MCF 10A (cell line): ENCODE measurements around the gene FAR1. TPM values are rescaled to one million over a fixed set of nuclear protein-coding genes. Genes with fewer than 3 reads are reported as not detected.

ENCODE experiments used
- BruUV-seq: library from RNA; stranded (reverse); fragments of 400-500 nt; replicated peaks from 2 replicates; lab custom pipeline; 2021; lab: Mats Ljungman, UMichigan
- CTCF ChIA-PET: fragments of 300-600 bp; sonication (Branson Sonifier 250); formaldehyde crosslinking; extraction: SDS; loops from one replicate; lab custom pipeline; 2021; ENCODE audit warnings: antibody characterized with exemption, inconsistent platforms; lab: Yijun Ruan, JAX
- POLR2A ChIA-PET: fragments of 300-600, 350-650 bp; sonication (Branson Sonifier 250); formaldehyde crosslinking; extraction: SDS; loops from one replicate; lab custom pipeline; 2020; ENCODE audit warnings: antibody characterized with exemption, inconsistent platforms; lab: Yijun Ruan, JAX
- DNase-seq: peaks from one replicate; pipeline ENCODE4 v3.0.0-alpha.2; 2018; ENCODE audit not compliant: unreplicated experiment
- H3K27ac Mint-ChIP-seq: one replicate; pipeline ENCODE4 v1.8.0; 2022; ENCODE audit warnings: mild to moderate bottlenecking, low read depth, mixed read lengths; ENCODE audit not compliant: unreplicated experiment
- H3K27me3 Mint-ChIP-seq: one replicate; pipeline ENCODE4 v1.8.0; 2022; ENCODE audit warnings: mixed read lengths; ENCODE audit not compliant: insufficient read depth, unreplicated experiment
- H3K36me3 Mint-ChIP-seq: one replicate; pipeline ENCODE4 v1.8.0; 2022; ENCODE audit warnings: mild to moderate bottlenecking, moderate library complexity, mixed read lengths; ENCODE audit not compliant: insufficient read depth, unreplicated experiment
- H3K4me1 Mint-ChIP-seq: one replicate; pipeline ENCODE4 v1.8.0; 2022; ENCODE audit warnings: mixed read lengths; ENCODE audit not compliant: insufficient read depth, unreplicated experiment
- H3K4me3 Mint-ChIP-seq: one replicate; pipeline ENCODE4 v1.8.0; 2022; ENCODE audit warnings: mild to moderate bottlenecking, moderate library complexity, mixed read lengths; ENCODE audit not compliant: unreplicated experiment
- H3K9me3 Mint-ChIP-seq: one replicate; pipeline ENCODE4 v1.8.0; 2022; ENCODE audit warnings: mixed read lengths; ENCODE audit not compliant: unreplicated experiment
- CTCF ChIP-seq: fragments of 200-600 bp; IDR thresholded peaks from one replicate; pipeline ENCODE4 v1.8.0; 2022; ENCODE audit warnings: antibody characterized with exemption, mild to moderate bottlenecking; ENCODE audit not compliant: unreplicated experiment
- intact Hi-C: fragments of 100-400 bp; cut with micrococcal nuclease; formaldehyde crosslinking; loops from 2 replicates; pipeline ENCODE4 v1.14.1; 2022
- total RNA-seq: library from RNA; stranded (reverse); gene quantifications from 2 replicates; pipeline ENCODE4 v1.2.3, GENCODE V29; 2022

Gene FAR1
- total RNA-seq, 1 experiment from 2014 or later: 112 TPM

DNA sequence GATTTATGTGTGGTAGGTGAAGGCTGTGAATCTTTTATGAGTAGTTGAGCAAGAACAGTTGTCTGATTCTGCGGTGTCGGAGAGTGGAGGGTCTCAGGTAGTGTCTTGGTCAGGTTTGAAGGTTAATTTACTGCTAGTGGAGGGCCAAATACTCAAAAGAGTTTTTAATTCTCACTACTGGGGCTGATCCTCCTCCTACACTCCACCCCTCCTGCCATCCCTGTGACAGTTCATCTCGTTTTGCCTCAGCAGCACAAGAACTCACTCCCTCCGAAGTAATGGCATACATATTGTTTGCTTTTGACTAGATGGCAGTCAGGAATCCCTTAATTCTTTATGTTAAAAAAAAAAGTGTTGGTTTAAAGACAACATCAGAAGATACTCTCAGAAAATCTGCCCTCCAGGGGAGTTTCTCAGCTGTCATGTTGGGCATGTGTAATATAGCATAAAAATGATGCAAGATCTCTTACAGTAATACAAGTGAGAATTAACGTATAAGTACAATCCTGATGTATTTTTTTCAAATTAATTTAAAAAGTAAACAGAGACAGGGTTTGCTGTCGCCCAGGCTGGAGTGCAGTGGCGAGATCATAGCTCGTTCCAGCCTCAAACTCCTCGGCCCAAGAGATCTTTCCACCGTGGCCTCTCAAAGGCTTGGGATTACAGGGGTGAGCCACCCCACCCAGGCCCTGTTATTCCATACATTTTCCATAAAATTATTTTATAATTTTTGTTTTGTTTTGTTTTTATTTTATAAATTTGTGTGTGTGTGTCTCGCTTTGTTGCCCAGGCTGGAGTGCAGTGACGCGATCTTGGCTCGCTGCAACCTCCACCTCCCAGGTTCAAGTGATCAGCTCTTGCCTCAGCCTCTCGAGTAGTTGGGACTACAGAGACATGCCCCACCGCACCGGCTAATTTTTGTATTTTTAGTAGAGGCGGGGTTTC is 1.3 kb downstream of the FAR1 start:
- H3K27ac Mint-ChIP-seq: peak overlapping the region; percentile 91
- H3K4me1 Mint-ChIP-seq: peaks cover 42% of the 10 kb centered on the region
- ChIA-PET CTCF (interaction anchor here (0.7 to 0.9 kb wide), 2 partner anchors 202 to 479 kb away, joined by 3 to 4 read pairs; no protein-coding TSS in a partner anchor), POLR2A (interaction anchor here (0.6 to 2.6 kb wide), 14 partner anchors 8 to 409 kb away, joined by 3 to 19 read pairs (median 4); partner anchors contain the start of gene BTBD10)
- peak; percentile 34 for DNase-seq
- intact Hi-C loops: no loop called here
- H3K36me3 Mint-ChIP-seq: peaks cover 4% of the 10 kb centered on the region
- no TSS peak for BruUV-seq
- no peaks in the 10 kb centered on the region for H3K27me3 Mint-ChIP-seq
- no peaks in the 10 kb centered on the region for H3K9me3 Mint-ChIP-seq
- no peak for TF ChIP-seq CTCF
- peak overlapping the region; percentile 92 for H3K4me3 Mint-ChIP-seq

DNA sequence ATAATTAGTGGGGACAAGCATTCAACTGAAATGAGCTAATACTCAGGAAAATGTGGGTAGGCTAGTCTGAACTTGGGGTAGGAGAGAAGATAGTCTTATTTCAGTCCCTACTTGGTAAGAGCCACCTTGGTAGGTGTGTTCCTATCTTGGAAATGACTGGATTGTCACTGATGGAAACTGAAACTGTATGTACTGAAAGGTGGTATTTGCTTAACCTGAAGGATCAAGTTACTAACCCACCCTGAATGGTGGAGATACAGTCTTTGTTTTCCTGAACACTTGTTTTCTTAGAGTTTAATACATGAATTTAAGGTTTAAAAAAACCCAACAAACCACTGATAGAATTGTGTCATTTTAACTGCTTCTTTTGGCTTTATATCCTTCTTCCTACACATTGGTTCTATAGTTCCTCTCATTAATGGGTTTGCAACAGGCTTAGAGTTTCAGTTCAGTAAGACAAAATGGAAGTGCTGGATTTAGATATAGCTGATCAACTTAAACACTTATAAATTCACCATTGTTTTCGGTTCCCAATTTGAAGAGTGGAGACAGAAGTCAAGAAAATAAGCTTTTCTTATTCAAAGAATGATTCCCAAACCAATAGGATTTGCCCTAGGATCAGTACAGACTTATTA is 4.2 kb downstream of the FAR1 start:
- TF ChIP-seq CTCF: no peak
- H3K4me1 Mint-ChIP-seq: peaks cover 42% of the 10 kb centered on the region
- H3K4me3 Mint-ChIP-seq: no peak overlapping the region
- no peaks in the 10 kb centered on the region for H3K27me3 Mint-ChIP-seq
- no peak overlapping the region for H3K27ac Mint-ChIP-seq
- ChIA-PET POLR2A (interaction anchor here (1.0 to 1.5 kb wide), 2 partner anchors 10 to 12 kb away, joined by 3 to 4 read pairs; no protein-coding TSS in a partner anchor), CTCF (interaction anchor here (0.5 to 1.2 kb wide), 3 partner anchors 46 to 207 kb away, joined by 3 read pairs; no protein-coding TSS in a partner anchor)
- no peak for DNase-seq
- H3K9me3 Mint-ChIP-seq: no peaks in the 10 kb centered on the region
- intact Hi-C loops: no loop called here
- peaks cover 4% of the 10 kb centered on the region for H3K36me3 Mint-ChIP-seq
- no TSS peak for BruUV-seq

- no peak overlapping the region for H3K27ac Mint-ChIP-seq
- CTCF ChIA-PET: interaction anchor here (0.6 to 0.7 kb wide), 4 partner anchors 167 to 739 kb away, joined by 3 to 4 read pairs (median 3); no protein-coding TSS in a partner anchor
Observed at GRCh38 chr11:13674799-13675509, 6.5 kb downstream of the FAR1 start.

More at GRCh38 chr11:13674799-13675509, 6.5 kb downstream of the FAR1 start:
- no peak for DNase-seq
- no TSS peak for BruUV-seq
- H3K4me1 Mint-ChIP-seq: peaks cover 36% of the 10 kb centered on the region
- H3K9me3 Mint-ChIP-seq: no peaks in the 10 kb centered on the region
- intact Hi-C loops: no loop called here
- TF ChIP-seq CTCF: no peak
- H3K27me3 Mint-ChIP-seq: no peaks in the 10 kb centered on the region
- H3K36me3 Mint-ChIP-seq: no peaks in the 10 kb centered on the region
- POLR2A ChIA-PET: interaction anchor here (0.6 to 3.3 kb wide), 3 partner anchors 7 to 24 kb away, joined by 4 to 20 read pairs (median 6); partner anchors contain the start of gene FAR1
- no peak overlapping the region for H3K4me3 Mint-ChIP-seq
